Activated naive CD8-positive, alpha-beta T cell treated with anti-CD3 and anti-CD28 coated beads, Interleukin-2, amount 50 U/mL, for 24 hours (primary cell): Measurements from ENCODE around the gene LOXL1.

Experiments
- ATAC-seq: fragments of 150-1000 bp; cut with Tn5 transposase; one replicate; pipeline ENCODE4 v1.10.0; 2021
- DNase-seq: peaks from one replicate; pipeline ENCODE4 v3.0.0; 2021
- H3K27ac Mint-ChIP-seq: one replicate; pipeline ENCODE4 v1.8.0; 2021; ENCODE audit warnings: mild to moderate bottlenecking, mixed read lengths
- H3K27me3 Mint-ChIP-seq: one replicate; pipeline ENCODE4 v1.8.0; 2021; ENCODE audit warnings: mixed read lengths
- H3K36me3 Mint-ChIP-seq: one replicate; pipeline ENCODE4 v1.8.0; 2021; ENCODE audit warnings: low read depth, mixed read lengths
- H3K4me1 Mint-ChIP-seq: one replicate; pipeline ENCODE4 v1.8.0; 2021; ENCODE audit warnings: mixed read lengths
- H3K4me3 Mint-ChIP-seq: one replicate; pipeline ENCODE4 v1.8.0; 2021; ENCODE audit warnings: mild to moderate bottlenecking, moderate library complexity, mixed read lengths
- H3K9me3 Mint-ChIP-seq: one replicate; pipeline ENCODE4 v1.8.0; 2021; ENCODE audit warnings: mixed read lengths

Gene LOXL1

GRCh38 chr15:73891328-73892315 is 34.6 kb upstream of the LOXL1 start:
- ATAC-seq (no peak), DNase-seq (no peak)
- no peaks in the 10 kb centered on the region for H3K9me3 Mint-ChIP-seq
- no peaks in the 10 kb centered on the region for H3K36me3 Mint-ChIP-seq
- H3K27me3 Mint-ChIP-seq: no peaks in the 10 kb centered on the region
- no peaks in the 10 kb centered on the region for H3K4me1 Mint-ChIP-seq
- no peak overlapping the region for H3K27ac Mint-ChIP-seq
- H3K4me3 Mint-ChIP-seq: no peak overlapping the region

DNA sequence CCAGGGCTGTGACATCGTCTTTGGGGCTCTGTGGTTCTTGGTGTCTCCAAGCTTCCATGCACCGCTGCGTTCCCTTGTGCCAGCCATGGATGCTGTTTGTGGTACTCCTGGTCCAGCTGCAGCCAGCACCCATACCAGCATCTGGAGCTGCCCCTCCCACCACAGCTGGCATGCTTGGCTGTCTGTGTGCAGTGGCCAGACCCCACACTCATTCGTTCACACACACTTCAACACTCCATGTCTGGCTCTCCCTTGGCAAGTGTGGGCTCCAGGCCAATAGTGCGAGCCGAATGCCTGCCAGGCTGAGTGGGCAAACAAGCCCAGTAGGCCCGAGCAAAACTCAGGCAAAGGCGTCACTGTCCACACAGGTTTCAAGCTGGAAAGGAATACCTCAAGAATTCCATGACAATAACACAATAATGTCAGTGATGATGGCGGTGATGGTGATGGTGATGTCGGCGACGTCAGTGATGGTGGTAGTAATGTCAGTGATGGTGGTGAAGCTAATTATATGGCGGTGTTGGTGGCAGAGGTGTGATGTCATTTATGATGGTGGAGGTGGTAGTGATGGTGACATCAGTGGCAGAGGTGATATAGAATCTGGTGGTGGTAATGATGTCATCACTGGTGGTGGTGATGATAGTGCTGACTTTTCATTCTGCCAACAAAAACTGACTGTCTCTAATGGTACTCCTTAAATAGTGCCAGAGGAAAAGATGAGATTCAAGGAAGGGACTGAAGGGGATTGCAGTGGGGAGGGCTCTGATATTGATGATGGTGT is 33.6 kb upstream of the LOXL1 start:
- ATAC-seq (no peak), DNase-seq (no peak)
- no peak overlapping the region for H3K27ac Mint-ChIP-seq
- no peaks in the 10 kb centered on the region for H3K4me1 Mint-ChIP-seq
- H3K9me3 Mint-ChIP-seq: no peaks in the 10 kb centered on the region
- no peak overlapping the region for H3K4me3 Mint-ChIP-seq
- no peaks in the 10 kb centered on the region for H3K36me3 Mint-ChIP-seq
- no peaks in the 10 kb centered on the region for H3K27me3 Mint-ChIP-seq

DNA sequence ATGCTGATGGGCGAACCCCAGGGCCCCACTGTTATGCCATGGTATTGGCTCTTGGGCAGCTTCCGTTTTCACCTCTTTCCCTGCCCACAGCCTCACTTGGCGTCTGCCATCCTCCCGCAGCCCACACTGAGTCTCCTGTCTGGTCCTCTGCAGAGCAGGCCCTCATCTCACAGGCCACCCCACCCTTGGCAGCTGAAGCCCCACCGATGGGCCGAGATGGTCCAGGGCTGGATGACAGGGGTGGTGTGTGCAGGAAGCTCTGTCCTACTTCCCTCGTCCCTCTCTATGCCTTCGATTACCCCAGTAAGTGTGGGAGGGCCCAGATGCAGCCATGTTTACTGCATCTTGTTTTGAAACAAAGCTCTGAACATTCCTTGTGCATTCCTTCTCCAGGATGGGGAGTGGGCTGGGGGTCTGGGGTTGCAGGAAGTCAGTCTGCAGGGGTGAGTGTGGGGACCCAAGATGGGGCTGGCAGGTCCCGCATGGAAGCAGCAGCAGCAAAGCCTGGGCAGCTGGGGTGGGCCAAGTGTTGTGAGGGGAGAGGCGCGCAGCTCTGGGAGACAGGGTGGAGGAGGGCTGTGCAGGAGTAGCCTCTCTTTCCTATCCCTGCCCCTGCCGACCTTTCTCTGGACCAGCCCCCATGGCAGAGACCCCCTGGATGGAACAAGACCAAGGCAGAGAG is 32.0 kb upstream of the LOXL1 start:
- no peak overlapping the region for H3K27ac Mint-ChIP-seq
- no peak overlapping the region for H3K4me3 Mint-ChIP-seq
- no peaks in the 10 kb centered on the region for H3K4me1 Mint-ChIP-seq
- no peak for DNase-seq
- H3K27me3 Mint-ChIP-seq: no peaks in the 10 kb centered on the region
- H3K9me3 Mint-ChIP-seq: no peaks in the 10 kb centered on the region
- ATAC-seq: no peak
- H3K36me3 Mint-ChIP-seq: no peaks in the 10 kb centered on the region

DNA sequence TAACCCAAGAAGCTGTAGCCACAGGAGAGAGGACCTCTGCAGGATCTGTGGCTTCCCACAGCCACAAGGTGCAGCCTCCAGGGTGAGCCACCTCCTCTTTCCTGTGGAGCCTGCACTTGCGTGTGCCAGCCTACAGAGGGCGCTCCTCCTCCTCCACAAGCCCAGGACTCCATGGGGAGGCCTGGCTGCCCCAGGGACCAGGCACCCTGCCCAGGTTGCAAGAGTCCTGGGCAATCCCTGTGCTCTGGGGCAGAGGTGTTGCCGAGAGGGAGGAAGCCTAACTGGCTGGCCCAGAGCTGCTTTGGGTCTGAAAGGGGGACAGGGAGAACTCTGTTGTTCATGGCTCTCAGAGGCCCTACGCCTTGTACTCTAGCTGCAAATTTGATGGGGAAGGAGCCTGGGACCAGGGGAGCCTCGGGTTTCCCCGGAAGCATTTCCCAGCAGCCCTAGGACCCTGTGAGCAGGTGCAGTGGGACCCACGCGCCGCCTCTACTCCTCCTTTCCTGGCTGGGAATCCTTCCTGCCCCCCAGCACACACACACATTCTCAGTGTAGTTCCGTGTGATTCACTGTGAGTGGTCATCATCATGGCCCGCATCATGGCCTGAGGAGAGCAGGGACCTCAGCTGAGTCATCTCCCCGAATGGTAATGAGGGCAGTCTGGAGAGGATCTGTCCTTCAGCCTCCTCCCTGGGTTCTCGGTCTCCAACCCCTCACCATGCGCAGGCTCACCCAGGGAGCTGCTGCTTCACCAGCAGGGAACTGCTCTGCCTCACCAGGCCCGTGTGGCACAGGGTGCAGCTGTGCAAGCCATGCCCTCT is 28.6 kb upstream of the LOXL1 start:
- no peak overlapping the region for H3K27ac Mint-ChIP-seq
- H3K36me3 Mint-ChIP-seq: no peaks in the 10 kb centered on the region
- ATAC-seq: peak; percentile 89
- H3K4me3 Mint-ChIP-seq: no peak overlapping the region
- peak; percentile 66 for DNase-seq
- no peaks in the 10 kb centered on the region for H3K9me3 Mint-ChIP-seq
- H3K27me3 Mint-ChIP-seq: no peaks in the 10 kb centered on the region
- no peaks in the 10 kb centered on the region for H3K4me1 Mint-ChIP-seq

DNA sequence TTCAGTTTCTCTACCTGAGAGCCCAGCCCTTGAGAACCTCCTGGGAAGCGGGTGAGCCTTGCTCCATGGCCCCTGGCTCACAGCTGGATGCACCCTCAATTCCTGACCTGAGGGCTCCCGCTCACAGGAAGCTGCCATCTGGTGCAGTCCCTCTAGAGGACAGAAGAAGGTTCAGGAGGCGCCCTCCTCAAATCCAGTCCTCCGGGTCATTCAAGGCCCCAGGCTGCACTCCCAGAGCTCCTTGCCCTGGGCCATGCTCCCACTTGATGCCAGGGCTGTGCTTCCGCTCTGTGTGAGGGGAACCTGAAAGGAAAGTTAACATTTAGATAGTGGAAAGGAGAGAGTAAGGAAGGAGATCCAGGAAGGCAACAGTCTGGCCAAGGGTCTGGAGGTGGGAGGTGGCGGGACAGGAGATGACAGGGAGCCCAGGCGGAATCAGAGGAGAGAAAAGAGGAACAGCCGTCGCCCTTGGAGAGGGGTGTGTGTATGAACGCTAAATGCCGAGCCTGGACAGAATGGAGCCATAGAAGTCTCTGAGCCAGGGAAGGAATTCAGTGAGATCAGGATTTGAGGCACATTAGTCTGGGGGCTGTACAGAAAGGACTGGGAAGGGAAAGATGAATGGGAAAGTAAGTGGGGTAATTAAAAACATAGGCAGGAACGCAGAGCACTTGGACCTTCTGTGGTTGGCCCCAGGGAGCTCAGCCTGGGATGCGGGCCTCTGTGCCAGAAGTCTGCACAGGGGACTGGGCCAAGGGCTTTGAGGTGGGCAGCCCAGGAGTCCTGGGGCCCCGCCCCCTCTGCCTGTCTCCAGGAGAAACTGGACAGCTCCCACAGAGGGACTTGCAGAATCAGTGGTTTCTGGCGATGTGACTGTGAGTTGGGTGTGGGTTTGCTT is 26.8 kb upstream of the LOXL1 start:
- no peak overlapping the region for H3K4me3 Mint-ChIP-seq
- H3K27ac Mint-ChIP-seq: no peak overlapping the region
- no peaks in the 10 kb centered on the region for H3K4me1 Mint-ChIP-seq
- DNase-seq (no peak), ATAC-seq (no peak)
- no peaks in the 10 kb centered on the region for H3K27me3 Mint-ChIP-seq
- no peaks in the 10 kb centered on the region for H3K36me3 Mint-ChIP-seq
- H3K9me3 Mint-ChIP-seq: no peaks in the 10 kb centered on the region

DNA sequence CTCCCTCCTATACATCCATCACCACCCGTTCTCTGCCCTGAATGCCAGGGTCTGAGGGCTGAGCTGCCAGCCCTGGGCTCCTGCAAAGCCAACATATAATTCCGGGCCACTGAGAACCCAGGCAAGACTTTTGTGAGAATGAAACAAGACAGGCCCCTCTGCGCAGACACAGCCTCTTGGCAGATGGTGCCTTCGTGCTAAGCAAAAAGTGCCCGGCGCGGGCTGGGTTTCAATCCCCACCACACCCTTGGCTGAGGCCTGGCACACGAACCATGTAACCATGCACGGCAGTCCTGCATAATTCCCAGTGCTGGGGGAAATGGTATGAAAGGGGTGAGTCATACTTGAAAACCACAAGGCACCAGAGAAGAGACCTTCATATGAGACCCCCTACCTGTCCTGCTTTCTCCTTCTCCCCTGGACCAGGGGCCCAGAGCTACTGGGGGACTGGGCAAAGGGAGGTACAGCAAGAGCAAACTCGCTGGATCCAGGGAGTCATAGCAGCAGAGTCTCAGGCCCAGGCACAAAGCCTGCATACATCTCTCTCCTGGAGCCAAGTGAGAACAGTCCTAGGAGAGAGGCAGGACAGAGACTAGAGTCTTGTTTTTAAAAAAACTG is 26.1 kb upstream of the LOXL1 start:
- DNase-seq (no peak), ATAC-seq (no peak)
- H3K27me3 Mint-ChIP-seq: no peaks in the 10 kb centered on the region
- no peak overlapping the region for H3K4me3 Mint-ChIP-seq
- H3K9me3 Mint-ChIP-seq: no peaks in the 10 kb centered on the region
- H3K27ac Mint-ChIP-seq: no peak overlapping the region
- no peaks in the 10 kb centered on the region for H3K36me3 Mint-ChIP-seq
- H3K4me1 Mint-ChIP-seq: no peaks in the 10 kb centered on the region

GRCh38 chr15:73901126-73901810 is 25.0 kb upstream of the LOXL1 start:
- Mint-ChIP-seq H3K36me3 (no peaks in the 10 kb centered on the region), H3K4me1 (no peaks in the 10 kb centered on the region), H3K27ac (no peak overlapping the region), H3K4me3 (no peak overlapping the region), H3K9me3 (no peaks in the 10 kb centered on the region), H3K27me3 (no peaks in the 10 kb centered on the region)
- ATAC-seq: no peak
- DNase-seq: no peak

- Mint-ChIP-seq H3K9me3 (no peaks in the 10 kb centered on the region), H3K4me3 (no peak overlapping the region), H3K27me3 (no peaks in the 10 kb centered on the region), H3K4me1 (no peaks in the 10 kb centered on the region), H3K36me3 (no peaks in the 10 kb centered on the region), H3K27ac (no peak overlapping the region)
- DNase-seq: no peak
- peak; percentile 16 for ATAC-seq
These were observed 23.9 kb upstream of the LOXL1 start for GRCh38 chr15:73902121-73903020.

- DNase-seq (no peak), ATAC-seq (no peak)
- Mint-ChIP-seq H3K4me3 (no peak overlapping the region), H3K36me3 (no peaks in the 10 kb centered on the region), H3K27me3 (no peaks in the 10 kb centered on the region), H3K9me3 (no peaks in the 10 kb centered on the region), H3K27ac (no peak overlapping the region), H3K4me1 (no peaks in the 10 kb centered on the region)
These were observed 22.0 kb upstream of the LOXL1 start for GRCh38 chr15:73904026-73904815.

DNA sequence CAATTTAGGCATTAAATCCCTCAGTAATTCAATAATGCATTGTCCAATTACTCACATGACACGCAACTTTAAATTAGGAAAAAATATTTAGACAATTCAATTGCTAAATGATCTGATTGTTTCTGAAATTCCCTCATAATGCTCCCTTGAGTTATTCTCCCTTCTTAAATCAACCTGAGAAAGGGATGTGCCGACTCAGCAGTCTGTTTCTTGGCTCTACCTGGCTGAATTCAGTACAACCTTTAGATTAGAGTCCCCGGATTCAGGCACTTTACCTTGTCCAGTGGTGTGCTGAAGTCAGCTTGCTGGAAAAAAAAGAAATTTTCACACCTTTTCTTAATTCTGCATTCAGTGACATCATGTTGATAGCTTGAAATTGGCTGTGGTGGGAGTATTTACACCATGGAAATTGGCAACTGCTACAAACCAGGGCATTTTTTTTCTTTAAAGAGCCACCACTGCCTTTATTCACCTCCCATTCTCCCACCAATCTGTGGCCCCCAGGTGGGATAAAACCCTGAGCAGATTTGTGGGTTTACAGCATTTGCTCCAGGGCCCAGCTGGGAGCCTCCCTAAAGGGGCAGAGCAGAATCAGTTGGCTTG is 20.9 kb upstream of the LOXL1 start:
- no peak overlapping the region for H3K27ac Mint-ChIP-seq
- H3K27me3 Mint-ChIP-seq: no peaks in the 10 kb centered on the region
- ATAC-seq (no peak), DNase-seq (no peak)
- no peaks in the 10 kb centered on the region for H3K4me1 Mint-ChIP-seq
- H3K36me3 Mint-ChIP-seq: no peaks in the 10 kb centered on the region
- H3K9me3 Mint-ChIP-seq: no peaks in the 10 kb centered on the region
- no peak overlapping the region for H3K4me3 Mint-ChIP-seq
